DND-41 (cell line): ENCODE data around the gene KIAA1671.

ENCODE experiments used
- CTCF ChIP-seq: IDR thresholded peaks from 2 replicates; pipeline ENCODE4 v1.5.1; 2012; ENCODE audit warnings: borderline replicate concordance, low read length, moderate library complexity, mild to moderate bottlenecking; ENCODE audit not compliant: poor library complexity, severe bottlenecking; ENCODE audit errors: extremely low read depth
- EZH2 ChIP-seq: IDR thresholded peaks from 3 replicates; pipeline ENCODE4 v1.6.1; 2012; ENCODE audit warnings: borderline replicate concordance, low read depth, mild to moderate bottlenecking, moderate library complexity, low read length, inconsistent platforms; ENCODE audit not compliant: severe bottlenecking

- no peak for TF ChIP-seq EZH2
- TF ChIP-seq CTCF: no peak
Observed at GRCh38 chr22:25142102-25142501, 189.6 kb downstream of the KIAA1671 start.
